Medulla oblongata (tissue), 1 donor: ENCODE data around the gene VASH2.

ENCODE experiments used
- DNase-seq: peaks from one replicate; pipeline ENCODE4 v3.0.0-alpha.2; 2015; ENCODE audit errors: extremely low spot score

VASH2 gene

DNA sequence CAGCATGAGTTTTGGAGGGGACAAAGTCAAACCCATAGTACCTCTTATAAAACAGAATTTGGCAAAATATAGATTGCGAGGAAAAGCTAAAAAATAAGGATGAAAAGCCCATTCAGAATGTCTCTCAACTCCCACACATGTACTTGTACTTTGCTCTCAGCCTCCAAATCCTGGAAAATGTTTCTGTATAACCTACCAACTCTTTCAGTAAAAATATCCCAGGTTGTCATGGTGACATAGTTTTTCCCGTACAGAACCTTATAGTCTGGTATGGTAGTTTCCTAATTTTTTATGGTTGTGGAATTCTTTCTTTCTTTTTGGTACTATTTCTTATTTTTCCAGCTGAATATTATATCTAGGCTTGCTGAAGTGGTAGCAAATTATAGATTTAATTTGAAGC, 85.2 kb downstream of the VASH2 start:
- no peak for DNase-seq
